Stimulated activated CD4-positive, alpha-beta T cell treated with anti-CD3 and anti-CD28 coated beads, TNF-alpha, amount 100 ng/mL, for 48 hours (primary cell): ENCODE data around the gene FYN.

Source experiments
- DNase-seq, 3 donors: peaks; one replicate each; pipeline ENCODE4 v3.0.0-alpha.2; 2020; ENCODE audit warnings: low read depth in 3 of 3

FYN gene

DNA sequence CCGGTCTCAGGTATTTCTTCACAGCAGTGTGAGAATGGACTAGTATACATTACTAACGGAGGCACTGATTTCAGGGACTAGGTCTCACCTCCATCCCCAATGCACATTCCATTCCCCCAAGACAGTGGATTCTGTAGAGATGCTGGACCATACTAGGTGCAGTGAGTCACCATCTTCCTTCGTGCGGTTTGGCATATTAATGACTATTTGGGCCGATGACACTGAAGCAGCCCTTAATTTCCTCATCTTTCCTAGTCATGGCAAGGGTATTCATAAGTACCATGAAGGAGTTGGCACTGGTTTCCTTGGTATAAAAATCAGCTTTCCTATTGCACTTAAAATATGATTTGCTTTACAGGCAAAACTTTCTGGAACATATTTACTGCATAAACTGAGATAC is 146.2 kb downstream of the FYN start:
- no peak for DNase-seq

DNA sequence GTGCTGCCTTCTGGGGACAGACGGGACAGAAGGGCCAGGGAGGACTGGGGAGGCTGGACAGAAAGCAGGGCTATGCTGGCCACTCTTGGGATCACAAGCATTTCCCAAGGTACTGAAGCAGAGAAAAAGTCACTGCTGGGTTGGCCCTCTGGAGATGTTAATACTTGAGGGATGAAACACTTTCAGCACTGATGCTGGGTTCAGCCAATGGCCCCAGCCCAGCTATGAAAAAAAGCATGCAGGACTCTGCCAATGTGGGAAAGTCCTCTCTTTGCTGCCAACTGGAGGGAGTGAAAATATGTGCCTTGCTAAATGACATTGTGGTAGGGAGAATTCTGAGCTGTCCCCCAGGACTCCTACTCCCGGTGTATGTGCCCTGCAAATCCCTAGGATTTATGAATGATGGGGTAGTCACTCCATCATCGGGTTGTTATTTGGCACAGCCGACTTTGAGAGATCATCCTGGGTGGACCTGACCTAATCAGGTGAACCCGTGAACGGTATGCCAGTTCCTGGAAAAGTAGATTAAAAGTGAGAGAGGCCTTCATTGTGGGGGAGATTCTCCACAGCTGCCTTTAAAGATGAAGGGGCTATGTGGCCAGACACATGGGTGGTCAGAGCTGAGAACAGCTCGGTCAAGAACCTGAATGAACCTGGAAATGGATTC is 147.7 kb downstream of the FYN start:
- DNase-seq: no peak

DNA sequence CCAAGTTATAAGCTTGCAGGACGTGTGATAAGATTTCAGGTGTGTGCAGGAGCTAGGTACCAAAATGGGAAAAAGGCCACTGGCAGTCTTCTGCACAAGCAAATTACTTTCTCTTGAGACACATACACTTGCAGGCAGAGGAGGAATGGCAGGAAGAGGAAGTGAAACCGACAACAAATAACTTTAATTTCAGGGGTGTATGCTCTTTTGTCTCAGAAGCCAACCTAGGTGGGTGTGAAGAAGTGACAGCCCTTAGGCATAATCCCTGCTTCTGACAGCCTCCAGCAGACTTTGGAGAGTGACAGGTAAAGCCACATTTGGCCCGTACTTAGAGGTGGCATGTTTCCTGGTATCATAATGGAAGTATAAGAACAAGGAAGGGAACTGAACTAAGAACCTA is 148.7 kb downstream of the FYN start:
- DNase-seq: no peak

DNA sequence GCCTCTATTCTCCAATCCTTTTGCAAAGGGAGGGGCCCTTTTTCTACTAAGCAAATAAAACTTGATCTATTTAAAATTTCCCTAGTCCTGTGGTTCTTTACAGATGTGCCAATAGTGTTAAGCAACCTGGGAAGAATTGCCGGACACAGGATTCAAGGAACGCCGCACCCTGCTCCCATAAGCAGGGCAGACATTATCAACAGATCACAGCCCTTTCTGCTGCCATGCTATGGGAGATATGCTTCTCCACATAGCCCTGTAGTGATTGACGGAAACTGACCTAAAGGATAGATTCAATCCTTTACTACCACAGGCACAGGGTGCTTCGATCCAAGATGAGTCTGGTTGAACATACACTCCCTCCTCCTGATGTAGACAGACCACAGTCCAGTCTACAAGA is 149.2 kb downstream of the FYN start:
- no peak for DNase-seq

DNA sequence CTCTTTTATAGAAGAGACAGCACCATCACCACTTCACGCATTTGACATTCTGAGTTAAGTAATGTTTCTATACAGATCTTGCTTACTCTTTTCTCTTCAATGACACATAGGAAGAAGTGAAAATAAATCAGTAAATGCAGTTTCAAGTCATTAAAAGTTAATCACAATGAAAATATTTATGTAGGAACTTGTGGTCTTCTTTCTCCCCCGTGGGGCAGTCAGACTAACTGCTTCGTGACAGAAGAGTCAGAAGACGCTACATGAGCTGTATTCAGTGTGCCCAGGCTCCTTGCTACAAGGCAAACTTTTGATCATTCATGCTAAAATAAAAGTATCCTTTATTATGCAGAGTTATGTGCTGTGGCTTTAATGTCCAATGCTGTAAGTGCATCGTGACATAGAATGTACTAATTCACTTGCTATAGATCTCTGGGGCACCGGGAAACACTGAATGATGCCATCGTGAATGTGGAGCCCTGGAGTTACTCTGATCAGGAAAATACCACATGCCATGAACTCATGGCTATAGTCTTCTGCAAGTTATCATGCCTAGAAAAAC is 149.8 kb downstream of the FYN start:
- DNase-seq: no peak

DNA sequence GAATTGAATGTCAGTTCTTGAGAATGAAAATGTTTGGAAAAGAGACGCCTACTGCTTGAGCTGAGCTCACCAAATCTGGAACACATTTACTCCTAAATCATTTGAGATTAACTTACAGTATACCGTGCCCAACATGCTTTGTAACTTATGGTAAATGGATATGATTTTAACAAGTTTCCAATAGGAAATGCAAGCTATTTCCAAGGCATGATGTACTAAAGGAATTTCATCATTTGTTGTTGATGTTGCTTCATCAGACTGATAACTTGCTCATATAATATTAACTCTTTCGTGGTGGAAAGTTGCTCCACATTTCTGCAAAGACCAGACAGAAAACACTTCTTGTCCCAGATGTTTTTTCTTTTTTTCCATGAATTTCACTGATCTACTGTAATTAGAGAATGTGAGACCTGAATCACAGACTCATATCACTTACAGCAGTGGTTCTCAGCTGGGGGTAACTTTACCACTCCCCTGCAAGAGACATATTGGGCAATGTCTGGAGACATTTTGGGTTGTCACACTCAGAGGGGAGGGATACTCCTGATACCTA is 151.0 kb downstream of the FYN start:
- DNase-seq: no peak

DNA sequence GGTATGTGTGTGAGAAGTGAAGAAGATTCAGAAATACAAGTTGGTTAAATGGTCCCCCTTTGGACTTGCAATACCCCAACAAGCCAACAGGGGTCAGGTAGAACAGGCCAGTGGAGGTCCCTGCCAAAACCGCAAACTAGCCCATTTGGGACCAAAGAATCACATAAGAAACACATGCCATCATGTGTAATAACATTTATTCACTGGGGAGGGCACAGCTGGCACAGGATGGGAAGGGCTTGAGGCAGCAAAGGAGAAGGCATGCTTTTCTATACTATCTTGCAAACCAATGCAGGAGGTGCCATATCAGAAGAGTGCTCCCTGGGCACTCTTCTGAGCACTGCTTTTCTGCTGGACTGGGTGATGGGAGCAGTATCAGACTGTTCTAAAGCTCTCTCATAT is 151.5 kb downstream of the FYN start:
- DNase-seq: peak in 2 of 3 donors; percentile 11 to 31

DNA sequence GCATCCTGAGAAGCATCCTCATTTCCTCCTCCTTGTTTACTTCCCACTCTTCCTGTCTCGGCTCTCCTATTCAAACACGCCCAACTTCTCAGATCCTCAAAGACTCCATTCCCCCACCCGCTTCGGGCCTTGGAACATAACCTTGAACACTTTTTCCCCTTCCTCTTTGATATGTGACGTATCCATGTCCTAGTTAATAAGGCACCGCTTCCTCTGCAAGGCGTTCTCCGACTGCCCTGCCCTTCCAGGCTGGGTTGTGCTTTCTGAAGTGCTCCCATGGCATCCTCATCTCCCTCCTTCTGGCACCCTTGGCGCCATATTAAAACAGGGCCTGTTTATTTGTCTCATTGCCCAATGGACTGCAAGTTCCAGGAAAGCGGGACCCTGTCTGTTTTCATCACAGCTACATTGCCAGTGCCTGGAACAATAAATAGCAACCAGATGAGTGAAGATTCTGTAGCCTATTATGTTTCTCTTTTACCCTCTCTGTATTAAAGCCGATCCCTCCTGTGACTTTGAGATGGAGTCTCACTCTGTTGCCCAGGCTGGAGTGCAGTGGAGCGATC is 152.2 kb downstream of the FYN start:
- no peak for DNase-seq

DNA sequence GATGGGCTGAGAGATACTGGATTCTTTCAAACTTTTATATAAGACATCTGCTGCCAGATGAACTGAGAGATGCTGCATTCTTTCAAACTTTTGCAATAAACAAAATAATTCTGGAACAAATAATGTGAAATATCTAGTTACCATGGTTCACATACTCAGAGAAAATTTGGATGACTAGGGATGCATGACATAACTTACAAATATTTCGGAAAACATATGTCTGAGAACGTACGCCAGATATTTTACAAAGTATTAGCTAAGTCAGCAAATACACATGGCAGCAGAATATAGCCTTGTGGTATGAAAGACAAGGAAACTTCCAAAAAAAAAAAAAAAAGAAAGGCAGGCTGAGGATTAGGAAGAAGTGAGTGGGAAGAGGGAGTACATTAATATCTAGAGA is 154.3 kb downstream of the FYN start:
- no peak for DNase-seq

DNA sequence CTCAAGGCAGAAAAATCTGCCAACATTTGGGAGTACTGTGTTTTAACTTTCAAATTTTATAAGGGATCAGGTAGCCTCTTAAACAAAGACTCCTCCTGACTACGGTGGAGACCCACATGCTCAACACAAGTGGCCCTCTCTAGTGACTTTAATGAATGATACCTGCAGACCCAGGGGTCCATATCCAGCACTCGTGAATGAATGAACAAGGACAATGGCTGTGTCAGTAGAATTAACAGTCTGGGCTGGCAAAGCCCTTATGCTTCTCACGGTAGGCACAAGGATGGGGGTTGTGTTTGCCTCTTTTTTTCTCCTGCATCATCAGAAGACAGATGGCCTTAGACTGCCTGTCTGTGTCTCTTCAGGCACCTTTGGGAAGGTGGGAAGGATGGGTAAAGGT is 154.9 kb downstream of the FYN start:
- no peak for DNase-seq

DNA sequence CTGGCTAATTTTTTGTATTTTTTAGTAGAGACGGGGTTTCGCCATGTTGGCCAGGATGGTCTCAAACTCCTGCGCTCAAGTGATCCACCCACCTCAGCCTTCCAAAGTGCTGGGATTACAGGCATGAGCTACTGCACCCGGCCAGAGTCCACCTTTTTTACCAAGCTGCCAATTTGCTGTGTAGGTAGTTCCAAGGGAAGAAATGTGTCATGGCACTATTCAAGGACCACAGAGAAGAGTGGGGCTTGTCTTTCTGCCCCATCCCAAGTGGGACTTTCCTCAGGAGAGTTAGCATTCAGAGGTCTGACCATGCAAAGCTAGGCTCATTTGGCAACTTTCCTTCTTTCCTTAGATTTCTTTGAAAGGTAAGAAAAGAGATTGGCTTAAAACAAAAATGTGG is 155.6 kb downstream of the FYN start:
- DNase-seq: no peak

DNA sequence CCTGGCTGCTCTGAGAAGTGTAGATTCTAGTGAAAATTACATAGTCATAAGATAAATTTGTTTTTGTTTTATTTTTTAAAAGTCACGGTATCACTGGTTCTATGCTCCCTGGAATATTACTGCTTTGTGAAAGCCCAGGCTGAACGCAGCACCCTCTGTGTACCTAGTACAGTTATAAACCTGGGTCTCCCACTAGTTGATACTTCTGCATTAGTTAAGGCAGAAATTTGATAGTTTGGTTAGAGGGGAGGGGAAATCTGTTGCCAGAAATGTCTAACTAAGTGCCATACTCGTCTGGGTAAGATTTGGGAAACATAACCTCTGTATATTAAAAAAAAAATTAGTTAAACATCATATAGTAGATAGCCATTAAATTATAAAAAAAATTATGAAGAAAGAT is 156.9 kb downstream of the FYN start:
- no peak for DNase-seq

DNA sequence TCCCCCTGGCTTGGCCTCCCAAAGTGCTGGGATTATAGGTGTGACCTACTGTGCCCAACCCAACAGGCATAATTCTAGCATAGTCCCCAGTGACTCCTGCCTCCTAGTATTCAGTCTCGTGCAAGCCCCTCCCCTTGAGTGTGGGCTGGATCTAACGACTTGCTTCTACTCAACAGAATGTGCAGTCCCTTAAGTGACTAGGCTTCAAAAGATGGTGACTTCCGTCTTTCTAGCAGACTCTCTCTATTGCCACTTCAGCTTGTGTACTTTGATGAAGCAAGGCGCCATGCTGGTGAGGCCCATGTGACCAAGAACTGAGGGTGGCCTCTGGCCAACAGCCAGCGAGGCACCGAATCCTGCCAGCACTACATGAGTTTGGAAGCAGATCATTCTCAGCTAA is 157.9 kb downstream of the FYN start:
- peak in 1 of 3 donors; percentile 24 for DNase-seq

DNA sequence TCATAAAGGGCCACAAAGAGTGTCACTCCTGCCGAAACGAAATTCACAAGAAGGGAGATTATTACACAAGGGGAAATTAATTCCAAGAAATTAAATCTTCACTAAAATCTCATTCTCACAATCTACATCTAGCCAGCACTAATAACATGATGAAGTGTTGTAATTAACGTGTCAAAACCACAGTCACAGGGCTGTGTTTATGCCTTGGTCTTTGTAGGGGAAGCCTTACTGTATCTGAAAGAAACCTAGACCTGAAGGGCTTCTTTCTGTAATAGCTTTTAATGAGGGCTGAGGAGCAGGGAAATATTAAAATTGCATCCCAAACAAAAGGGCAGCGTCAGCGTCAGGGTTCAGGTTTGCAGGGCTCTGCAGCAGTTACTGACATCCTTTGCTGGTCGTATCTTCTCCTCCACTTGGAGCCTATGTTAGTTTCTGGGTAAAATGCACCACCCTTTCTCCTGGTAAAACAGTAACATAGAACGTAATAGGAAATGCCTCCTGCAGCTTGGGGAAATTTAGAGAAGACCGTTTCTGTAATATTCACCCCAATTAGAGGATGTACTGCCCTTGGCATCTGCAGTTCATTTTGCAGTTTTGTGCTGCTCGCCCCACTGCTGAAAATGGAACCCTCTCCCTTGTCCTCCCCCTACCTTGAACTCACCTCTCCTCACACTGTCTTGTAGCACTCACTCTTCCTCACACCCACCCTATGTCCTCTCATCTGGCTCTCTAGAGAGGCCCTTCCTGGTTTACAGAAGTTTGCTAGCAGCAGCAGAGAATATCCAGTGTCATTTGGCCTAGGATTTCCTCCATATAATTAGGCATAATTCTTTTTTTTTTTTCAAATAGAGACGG is 158.6 kb downstream of the FYN start:
- no peak for DNase-seq

DNA sequence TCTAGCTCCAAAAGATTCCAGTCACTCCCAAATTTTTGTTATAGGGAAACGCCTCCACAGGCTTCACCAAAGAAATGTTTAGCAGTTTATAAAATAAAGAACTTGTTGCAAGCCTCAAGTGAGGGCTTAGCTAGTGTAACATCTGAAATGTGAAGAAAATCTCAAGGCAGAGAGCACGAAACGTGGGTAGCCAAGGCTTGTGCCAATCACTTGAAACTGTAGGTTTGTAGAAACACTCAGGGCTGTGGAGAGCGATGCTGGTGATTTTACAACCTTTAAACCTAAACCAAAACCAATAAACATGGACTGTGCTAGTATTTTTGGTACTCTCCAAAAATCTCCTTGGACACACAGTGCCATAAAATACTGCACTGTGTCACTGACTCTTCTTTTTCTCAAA is 159.4 kb downstream of the FYN start:
- DNase-seq: no peak

DNA sequence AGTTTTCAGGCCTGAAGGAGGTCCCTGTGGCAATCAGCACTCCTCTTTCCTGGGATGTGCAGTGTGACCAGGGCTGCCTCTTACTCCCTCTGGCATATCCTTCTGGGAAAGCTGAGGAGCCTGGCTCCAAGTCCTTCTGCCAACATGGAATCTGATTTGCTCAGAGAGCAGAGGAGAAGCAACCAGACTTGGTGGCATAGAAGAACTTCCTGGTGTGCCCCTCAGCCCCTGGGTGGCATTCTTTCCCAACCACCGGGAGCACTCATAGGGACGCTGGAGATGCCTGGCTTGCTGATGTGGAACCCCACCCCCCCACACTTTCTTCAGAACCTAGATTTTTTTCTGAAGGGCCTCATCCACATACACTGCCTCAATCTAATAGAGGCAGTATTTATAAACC is 160.0 kb downstream of the FYN start:
- no peak for DNase-seq

DNA sequence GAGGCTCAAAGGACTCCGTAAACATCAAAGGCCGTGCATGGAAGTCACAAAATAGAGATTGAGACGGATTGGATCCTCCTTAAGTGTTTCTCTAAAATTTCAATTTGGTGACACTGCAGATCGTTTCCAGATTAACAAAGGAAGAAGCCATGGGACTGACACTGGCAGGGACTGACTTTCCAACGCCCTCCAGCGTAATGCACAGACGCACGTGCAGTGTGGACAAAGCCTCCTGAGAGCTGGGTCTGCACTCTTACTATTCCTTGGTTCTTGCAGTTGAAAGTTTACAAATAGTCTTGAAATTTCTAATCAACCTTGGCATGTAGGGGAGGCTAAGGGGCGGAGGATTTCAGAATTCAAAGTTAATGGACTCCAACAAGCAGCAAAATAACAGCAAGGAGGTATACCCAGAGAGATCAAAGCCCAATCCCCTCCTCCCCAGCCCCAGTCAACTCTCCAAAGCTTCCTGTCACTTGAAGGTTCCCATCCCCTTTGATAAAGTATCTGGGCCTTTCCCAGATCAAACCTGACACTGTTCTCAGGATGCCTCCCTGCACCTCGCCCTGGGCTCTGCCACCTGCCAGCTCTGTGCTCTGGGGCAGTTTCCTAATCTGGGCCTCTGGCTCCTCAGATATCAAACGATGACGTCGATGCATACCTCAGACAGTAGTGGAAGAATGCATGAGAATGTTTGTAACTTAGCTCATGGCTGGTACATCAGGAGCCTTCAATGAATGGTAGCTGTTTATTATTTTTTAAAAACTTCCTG is 161.1 kb downstream of the FYN start:
- DNase-seq: no peak

DNA sequence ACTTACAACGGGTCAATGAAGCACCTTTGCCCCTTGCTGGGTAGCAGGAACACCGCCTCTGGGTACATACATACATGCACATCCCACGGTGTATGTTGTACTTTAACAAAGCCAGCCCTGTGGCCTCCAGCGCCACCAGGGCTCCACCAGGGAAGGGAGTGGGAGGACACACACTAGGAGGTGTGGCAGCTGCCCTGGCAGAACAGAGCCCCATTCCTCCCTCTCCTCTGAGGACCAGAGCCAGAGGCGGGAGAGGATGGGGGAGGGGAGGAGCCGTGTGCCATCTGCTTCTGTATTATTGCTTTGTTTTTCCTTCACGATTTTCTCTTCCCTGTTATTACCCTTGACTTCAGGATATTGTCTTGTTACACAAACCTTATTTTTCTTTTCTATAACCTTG is 161.8 kb downstream of the FYN start:
- DNase-seq: no peak

DNA sequence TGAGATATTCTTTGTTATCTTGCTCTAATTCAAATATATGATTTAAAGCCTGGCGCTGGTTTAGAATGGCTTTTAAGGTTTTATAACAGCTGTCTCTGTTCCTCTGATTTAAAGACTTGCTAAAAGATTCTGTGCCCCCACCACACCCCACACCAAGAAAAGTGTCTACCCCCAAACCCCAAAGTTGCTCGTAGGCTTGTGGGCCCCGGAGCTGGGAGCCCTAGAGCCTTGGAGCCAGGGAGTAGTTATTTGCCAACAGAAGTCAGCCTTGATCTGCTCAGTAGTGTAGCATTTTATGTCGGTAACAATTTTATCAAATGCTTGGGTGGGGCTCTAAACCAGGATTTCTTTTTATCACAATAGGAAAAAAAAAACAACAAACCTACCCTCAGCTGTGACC is 162.3 kb downstream of the FYN start:
- no peak for DNase-seq

DNA sequence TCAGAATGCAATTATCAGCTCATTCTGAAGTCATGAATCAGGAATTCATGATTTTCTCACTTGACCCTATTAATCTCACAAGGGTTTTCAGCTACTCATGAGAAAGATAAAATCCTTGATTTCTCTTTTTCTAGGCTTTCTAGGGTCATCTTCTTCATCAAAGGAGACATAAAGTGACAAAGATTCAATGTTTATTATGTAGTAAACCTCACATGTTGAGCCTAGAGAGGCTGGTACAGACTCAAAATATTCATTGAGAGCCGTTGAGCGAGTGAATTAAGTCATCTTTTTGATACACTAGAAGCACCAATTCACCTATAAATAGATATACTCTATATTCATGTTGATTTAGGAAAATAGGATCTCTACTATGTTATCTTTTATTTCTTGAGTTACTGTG is 162.8 kb downstream of the FYN start:
- DNase-seq: no peak

DNA sequence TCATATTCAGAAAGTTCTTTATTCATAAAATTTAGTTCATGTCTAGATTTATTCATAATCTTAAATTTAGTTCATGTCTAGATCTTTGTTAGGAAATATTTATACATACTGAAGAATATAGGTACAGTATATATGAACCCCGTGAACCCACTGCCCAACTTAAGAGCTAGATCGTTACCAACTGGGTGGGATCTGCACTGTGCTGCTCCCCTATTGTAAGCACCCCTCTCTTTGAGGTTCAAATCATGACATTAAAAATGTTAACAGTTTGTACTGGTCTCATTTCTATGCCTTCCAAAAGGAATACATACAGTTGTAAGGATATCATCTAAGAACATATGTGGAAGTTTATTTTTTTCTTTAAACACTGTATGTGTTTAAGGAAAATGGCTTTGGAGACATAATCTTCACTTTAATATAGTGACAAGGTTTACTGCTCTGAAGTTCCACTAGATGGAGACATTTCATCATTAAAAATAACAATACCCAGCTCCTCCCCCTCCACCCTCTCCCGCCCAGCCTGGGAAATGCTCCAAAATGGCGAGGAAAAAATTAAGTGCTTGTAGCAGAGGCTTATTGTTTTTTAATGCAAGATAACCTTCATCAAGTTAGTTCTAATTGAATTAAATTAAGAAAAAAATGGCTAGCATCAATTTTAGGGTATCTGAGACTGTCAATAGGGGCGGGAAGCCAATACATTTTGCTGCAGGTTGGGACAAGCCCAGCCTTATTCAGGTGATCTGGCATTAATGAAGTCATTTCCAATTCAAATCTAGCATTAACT is 163.4 kb downstream of the FYN start:
- DNase-seq: peak in 2 of 3 donors; percentile 28 to 29
